Tibial nerve (tissue), 4 donors: ENCODE data around the gene SMARCAL1. TPM values are rescaled to one million over a fixed set of nuclear protein-coding genes. Genes with fewer than 3 reads are reported as not detected.

Experiments
- DNase-seq, 2 donors: peaks; one replicate each; pipeline ENCODE4 v3.0.0-alpha.2; 2019; ENCODE audit warnings: low spot score in 2 of 2
- H3K27ac ChIP-seq, 4 donors: fragments of 200-600 bp; sonication (generic) in 3 of 4; one replicate each; pipeline ENCODE4 v1.5.1; 2017 to 2019; ENCODE audit warnings: mild to moderate bottlenecking in 1 of 4
- H3K27me3 ChIP-seq, 2 donors: fragments of 200-600 bp; sonication (generic) in 1 of 2; one replicate each; pipeline versions ENCODE4 v1.5.1 to v1.6.0; 2017 to 2019
- H3K36me3 ChIP-seq, 3 donors: fragments of 200-600 bp; sonication (generic); one replicate each; pipeline ENCODE4 v1.5.1; 2018 to 2019
- H3K4me1 ChIP-seq, 4 donors: fragments of 200-600 bp; sonication (generic) in 3 of 4; one replicate each; pipeline ENCODE4 v1.5.1; 2017 to 2019
- H3K4me3 ChIP-seq, 4 donors: fragments of 200-600 bp; sonication (generic) in 3 of 4; one replicate each; pipeline ENCODE4 v1.5.1; 2017 to 2019; ENCODE audit warnings: mild to moderate bottlenecking in 1 of 4, moderate library complexity in 1 of 4
- H3K9me3 ChIP-seq, 4 donors: fragments of 200-600 bp; sonication (generic) in 3 of 4; one replicate each; pipeline ENCODE4 v1.5.1; 2017 to 2019
- EP300 ChIP-seq, 2 donors: sonication (generic); formaldehyde crosslinking; IDR thresholded peaks; one replicate each; pipeline ENCODE4 v1.6.1; 2017; ENCODE audit warnings: antibody characterized with exemption in 2 of 2, mild to moderate bottlenecking in 1 of 2
- POLR2A ChIP-seq, 2 donors: fragments of 450-650 bp; IDR thresholded peaks; one replicate each; pipeline ENCODE4 v1.6.1; 2017; ENCODE audit warnings: antibody characterized with exemption in 2 of 2, mild to moderate bottlenecking in 2 of 2, moderate library complexity in 2 of 2
- WGBS, 2 donors: methylation state at CpG; one replicate each; pipeline ENCODE4 v1.1.5; 2018; 5-methylcytosine and 5-hydroxymethylcytosine counted together
- total RNA-seq, 4 donors: library from RNA; depleted of rRNA; stranded (reverse); fragments of >200 nt; gene quantifications; one replicate each; pipeline ENCODE4 v1.1.0, GENCODE V29; 2016
- TF ChIP-seq, protein P1 (sequence below), 5 experiments: fragments of 200-600 bp in 3 of 5; fragments of 450-650 bp in 2 of 5; sonication (generic) in 3 of 5; IDR thresholded peaks; one replicate each; pipeline ENCODE4 v1.5.1; 2016 to 2019; ENCODE audit warnings: antibody characterized with exemption in 5 of 5, mild to moderate bottlenecking in 3 of 5, moderate library complexity in 2 of 5

The SMARCAL1 gene
- total RNA-seq, 4 donors from 2014 or later = 11.7 to 35.5 (median 27.5) TPM

DNA sequence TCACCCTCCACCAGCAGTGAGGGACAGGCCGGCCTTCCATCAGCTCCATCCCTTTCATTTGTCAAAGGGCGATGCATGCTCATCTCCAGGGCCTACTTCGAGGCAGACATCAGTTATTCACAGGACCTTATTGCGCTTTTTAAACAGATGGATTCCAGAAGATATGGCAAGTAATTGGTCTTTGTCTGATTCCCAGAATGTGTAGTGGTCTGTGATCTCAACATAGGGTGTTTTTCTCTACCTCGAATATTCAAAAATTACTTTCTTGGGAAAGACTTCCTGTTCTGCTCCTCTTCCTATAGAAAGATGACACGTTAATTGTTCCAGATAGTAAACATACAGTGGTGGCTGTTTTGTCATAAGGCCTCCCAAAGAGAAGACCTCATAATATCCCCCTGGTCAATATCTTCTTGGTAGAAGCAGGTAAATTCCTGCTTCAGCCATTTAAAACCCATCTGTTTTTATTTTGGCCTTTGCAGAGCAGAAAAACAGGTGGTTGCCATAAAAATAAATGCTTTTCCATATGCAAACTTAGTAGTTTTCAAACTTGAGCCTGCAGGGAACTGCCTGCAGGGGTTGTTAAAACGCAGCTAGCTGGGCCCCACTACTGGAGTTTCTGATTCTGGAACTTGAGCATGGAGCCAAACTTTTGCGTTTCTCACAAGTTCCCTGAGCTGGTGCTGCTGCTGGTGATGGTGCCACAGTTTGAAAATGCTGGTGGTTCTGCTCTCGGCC, 8.2 kb downstream of the SMARCAL1 start:
- H3K4me1 ChIP-seq = no peaks in the 10 kb centered on the region
- no peak overlapping the region for H3K27ac ChIP-seq
- no peak for DNase-seq
- H3K4me3 ChIP-seq = no peak overlapping the region
- WGBS, 2 donors = 76 to 78% methylated on average over 9 of the region's 9 CpGs
- TF ChIP-seq, protein P1, sequence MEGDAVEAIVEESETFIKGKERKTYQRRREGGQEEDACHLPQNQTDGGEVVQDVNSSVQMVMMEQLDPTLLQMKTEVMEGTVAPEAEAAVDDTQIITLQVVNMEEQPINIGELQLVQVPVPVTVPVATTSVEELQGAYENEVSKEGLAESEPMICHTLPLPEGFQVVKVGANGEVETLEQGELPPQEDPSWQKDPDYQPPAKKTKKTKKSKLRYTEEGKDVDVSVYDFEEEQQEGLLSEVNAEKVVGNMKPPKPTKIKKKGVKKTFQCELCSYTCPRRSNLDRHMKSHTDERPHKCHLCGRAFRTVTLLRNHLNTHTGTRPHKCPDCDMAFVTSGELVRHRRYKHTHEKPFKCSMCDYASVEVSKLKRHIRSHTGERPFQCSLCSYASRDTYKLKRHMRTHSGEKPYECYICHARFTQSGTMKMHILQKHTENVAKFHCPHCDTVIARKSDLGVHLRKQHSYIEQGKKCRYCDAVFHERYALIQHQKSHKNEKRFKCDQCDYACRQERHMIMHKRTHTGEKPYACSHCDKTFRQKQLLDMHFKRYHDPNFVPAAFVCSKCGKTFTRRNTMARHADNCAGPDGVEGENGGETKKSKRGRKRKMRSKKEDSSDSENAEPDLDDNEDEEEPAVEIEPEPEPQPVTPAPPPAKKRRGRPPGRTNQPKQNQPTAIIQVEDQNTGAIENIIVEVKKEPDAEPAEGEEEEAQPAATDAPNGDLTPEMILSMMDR (IDR thresholded peaks at IDR 0.05) = no peak
- TF ChIP-seq EP300 (IDR thresholded peaks at IDR 0.05) (no peak), POLR2A (IDR thresholded peaks at IDR 0.05) (no peak)
- peaks cover 5 to 88% (median 8%) of the 10 kb centered on the region in 3 donors for H3K36me3 ChIP-seq
- peaks cover 0 to 6% (median 0%) of the 10 kb centered on the region in 4 donors for H3K9me3 ChIP-seq
- H3K27me3 ChIP-seq = no peaks in the 10 kb centered on the region

DNA sequence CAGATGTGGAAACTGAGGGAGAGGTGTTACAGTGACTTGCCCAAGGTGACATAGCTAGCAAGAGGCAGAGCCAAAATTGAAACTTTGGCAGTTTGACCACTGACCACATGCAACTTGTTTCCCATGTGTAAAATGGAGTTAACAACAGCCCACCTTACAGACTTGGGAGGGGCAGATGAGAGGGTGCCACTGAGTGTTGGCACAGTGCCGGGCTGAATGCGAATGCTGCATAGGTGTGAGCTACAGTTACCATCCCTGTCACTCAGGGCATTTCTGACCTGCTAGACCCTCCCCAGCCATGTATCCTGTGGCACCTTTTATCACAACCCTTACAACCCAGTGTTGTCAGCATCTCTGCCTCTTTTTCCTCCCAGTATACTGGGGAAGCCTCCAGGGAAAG, 10.8 kb downstream of the SMARCAL1 start:
- H3K4me3 ChIP-seq = no peak overlapping the region
- H3K27me3 ChIP-seq = no peaks in the 10 kb centered on the region
- peaks cover 6 to 88% (median 10%) of the 10 kb centered on the region in 3 donors for H3K36me3 ChIP-seq
- H3K27ac ChIP-seq = no peak overlapping the region
- TF ChIP-seq, protein P1 (IDR thresholded peaks at IDR 0.05) = no peak
- TF ChIP-seq POLR2A (IDR thresholded peaks at IDR 0.05) (no peak), EP300 (IDR thresholded peaks at IDR 0.05) (no peak)
- no peak for DNase-seq
- peaks cover 0 to 8% (median 0%) of the 10 kb centered on the region in 4 donors for H3K9me3 ChIP-seq
- H3K4me1 ChIP-seq = no peaks in the 10 kb centered on the region
- WGBS, 2 donors = 92 to 93% methylated on average over 2 of the region's 2 CpGs

GRCh38 chr2:216424274-216424673, 12.0 kb downstream of the SMARCAL1 start:
- H3K36me3 ChIP-seq = peaks cover 6 to 95% (median 17%) of the 10 kb centered on the region in 3 donors
- no peaks in the 10 kb centered on the region for H3K27me3 ChIP-seq
- no peak overlapping the region for H3K27ac ChIP-seq
- WGBS, 2 donors = 82 to 89% methylated on average over 1 of the region's 1 CpG
- DNase-seq = no peak
- H3K4me1 ChIP-seq = no peaks in the 10 kb centered on the region
- peaks cover 0 to 8% (median 0%) of the 10 kb centered on the region in 4 donors for H3K9me3 ChIP-seq
- no peak for TF ChIP-seq POLR2A (IDR thresholded peaks at IDR 0.05)
- no peak for TF ChIP-seq EP300 (IDR thresholded peaks at IDR 0.05)
- TF ChIP-seq, protein P1 (IDR thresholded peaks at IDR 0.05) = no peak
- H3K4me3 ChIP-seq = no peak overlapping the region

GRCh38 chr2:216425008-216425787, 12.9 kb downstream of the SMARCAL1 start:
- Histone ChIP-seq H3K9me3 (peaks cover 0 to 8% (median 0%) of the 10 kb centered on the region in 4 donors), H3K4me1 (no peaks in the 10 kb centered on the region), H3K36me3 (peaks cover 6 to 100% (median 22%) of the 10 kb centered on the region in 3 donors), H3K27me3 (no peaks in the 10 kb centered on the region), H3K4me3 (no peak overlapping the region), H3K27ac (no peak overlapping the region)
- TF ChIP-seq EP300 (IDR thresholded peaks at IDR 0.05) (no peak), POLR2A (IDR thresholded peaks at IDR 0.05) (no peak)
- TF ChIP-seq, protein P1 (IDR thresholded peaks at IDR 0.05) = no peak
- 96% methylated on average over 14 of the region's 14 CpGs for WGBS, 2 donors
- DNase-seq = no peak
